CD14-positive monocyte (primary cell): ENCODE measurements around the gene LRRN2. TPM values are rescaled to one million over a fixed set of nuclear protein-coding genes. Genes with fewer than 3 reads are reported as not detected.

Experiments
- DNase-seq, 3 donors: peaks; one replicate each; pipeline ENCODE4 v3.0.0-alpha.2; 2011 to 2022
- H2AFZ ChIP-seq: 2 replicates; pipeline ENCODE4 v1.6.0; 2012; ENCODE audit warnings: mild to moderate bottlenecking, low read depth, low read length, inconsistent platforms; ENCODE audit not compliant: insufficient read depth, poor library complexity, severe bottlenecking
- H3K27ac ChIP-seq, 2 donors: 1 replicate in 1 of 2; 2 replicates in 1 of 2; pipeline ENCODE4 v1.5.1; 2012 to 2013; ENCODE audit warnings: low read length in 2 of 2, control low read depth in 1 of 2, inconsistent platforms in 1 of 2, low read depth in 1 of 2, mild to moderate bottlenecking in 1 of 2
- H3K27me3 ChIP-seq, 2 donors: one replicate each; pipeline versions ENCODE4 v1.6.0 to v1.6.1; 2011 to 2013; ENCODE audit warnings: low read length in 2 of 2; ENCODE audit not compliant: control insufficient read depth in 2 of 2, insufficient read depth in 2 of 2
- H3K36me3 ChIP-seq, 2 donors: replicated peaks in 1 of 2; 1 replicate in 1 of 2; 2 replicates in 1 of 2; pipeline versions ENCODE4 v1.5.1 to v1.6.1; 2012 to 2013; ENCODE audit warnings: low read length in 2 of 2, control low read depth in 1 of 2, inconsistent platforms in 1 of 2, mild to moderate bottlenecking in 1 of 2; ENCODE audit not compliant: insufficient read depth in 2 of 2, control insufficient read depth in 1 of 2
- H3K4me1 ChIP-seq, 2 donors: 1 replicate in 1 of 2; 2 replicates in 1 of 2; pipeline versions ENCODE4 v1.5.1 to v1.6.1; 2012 to 2013; ENCODE audit warnings: low read length in 2 of 2, control low read depth in 1 of 2, inconsistent platforms in 1 of 2, mild to moderate bottlenecking in 1 of 2, moderate library complexity in 1 of 2; ENCODE audit not compliant: insufficient read depth in 2 of 2, control insufficient read depth in 1 of 2
- H3K4me2 ChIP-seq: replicated peaks from 2 replicates; pipeline ENCODE3; 2012; ENCODE audit warnings: low read length, moderate library complexity, mild to moderate bottlenecking; ENCODE audit not compliant: poor library complexity, severe bottlenecking; ENCODE audit errors: extremely low read depth
- H3K4me3 ChIP-seq, 3 experiments: fragments of 200-600 bp in 1 of 3; sonication (generic) in 1 of 3; replicated peaks in 1 of 3; 1 replicate in 2 of 3; 2 replicates in 1 of 3; pipeline ENCODE4 v1.5.1; 2011 to 2013; ENCODE audit warnings: low read length in 3 of 3, mild to moderate bottlenecking in 3 of 3, control low read depth in 2 of 3, low read depth in 2 of 3, inconsistent platforms in 1 of 3, moderate library complexity in 1 of 3
- H3K79me2 ChIP-seq: 2 replicates; pipeline ENCODE4 v1.6.0; 2012; ENCODE audit warnings: mild to moderate bottlenecking, control low read depth, inconsistent platforms, low read length, moderate library complexity; ENCODE audit not compliant: insufficient read depth
- H3K9ac ChIP-seq: 2 replicates; pipeline ENCODE4 v1.6.0; 2017; ENCODE audit warnings: low read length, mild to moderate bottlenecking; ENCODE audit not compliant: insufficient read depth, poor library complexity, severe bottlenecking
- H3K9me3 ChIP-seq, 2 donors: replicated peaks in 1 of 2; 1 replicate in 1 of 2; 2 replicates in 1 of 2; pipeline versions ENCODE4 v1.5.1 to v1.6.1; 2012 to 2013; ENCODE audit warnings: low read length in 2 of 2, control low read depth in 1 of 2; ENCODE audit not compliant: control insufficient read depth in 1 of 2, insufficient read depth in 1 of 2
- H4K20me1 ChIP-seq: 2 replicates; pipeline ENCODE4 v1.6.0; 2012; ENCODE audit warnings: mild to moderate bottlenecking, low read length, control low read depth, moderate library complexity; ENCODE audit not compliant: insufficient read depth
- H3K27ac Mint-ChIP-seq, 7 donors: one replicate each; pipeline ENCODE4 v1.8.0; 2020; ENCODE audit warnings: mild to moderate bottlenecking in 7 of 7, mixed read lengths in 7 of 7, moderate library complexity in 6 of 7, inconsistent platforms in 2 of 7
- H3K27me3 Mint-ChIP-seq, 3 donors: one replicate each; pipeline ENCODE4 v1.8.0; 2021 to 2022; ENCODE audit warnings: low read depth in 3 of 3, mild to moderate bottlenecking in 3 of 3, mixed read lengths in 3 of 3, moderate library complexity in 3 of 3, inconsistent platforms in 1 of 3
- H3K36me3 Mint-ChIP-seq, 2 donors: one replicate each; pipeline ENCODE4 v1.8.0; 2020; ENCODE audit warnings: mixed read lengths in 2 of 2, inconsistent platforms in 1 of 2, mild to moderate bottlenecking in 1 of 2
- H3K4me1 Mint-ChIP-seq: one replicate; pipeline ENCODE4 v1.8.0; 2020; ENCODE audit warnings: mild to moderate bottlenecking, mixed read lengths
- H3K4me3 Mint-ChIP-seq, 2 donors: one replicate each; pipeline ENCODE4 v1.8.0; 2020; ENCODE audit warnings: mild to moderate bottlenecking in 2 of 2, mixed read lengths in 2 of 2, moderate library complexity in 1 of 2
- H3K9me3 Mint-ChIP-seq, 7 donors: one replicate each; pipeline ENCODE4 v1.8.0; 2020 to 2022; ENCODE audit warnings: mixed read lengths in 7 of 7, mild to moderate bottlenecking in 6 of 7, moderate library complexity in 6 of 7, inconsistent platforms in 2 of 7
- WGBS: methylation state at CpG from one replicate; pipeline ENCODE4 v1.1.5; 2013; ENCODE audit warnings: missing lambda C conversion rate; ENCODE audit not compliant: insufficient coverage; 5-methylcytosine and 5-hydroxymethylcytosine counted together
- intact Hi-C, 2 donors: fragments of 100-400 bp; cut with micrococcal nuclease; formaldehyde crosslinking; loops; one replicate each; pipeline versions ENCODE4 v1.15.0 to v1.15.1; 2023
- polyA plus RNA-seq, 3 donors: library from polyadenylated mRNA; depleted of rRNA in 1 of 3; unstranded in 2 of 3; stranded (reverse) in 1 of 3; fragments of 300-500 nt in 2 of 3; fragments of >200 nt in 1 of 3; fragmentation: Illumina TruSeq in 2 of 3; gene quantifications; 1 replicate in 2 of 3; 2 replicates in 1 of 3; pipeline ENCODE4 v1.2.3, GENCODE V29; 2012 to 2021
- TF ChIP-seq, protein P1 (sequence below): fragments of 200-600 bp; IDR thresholded peaks from one replicate; pipeline ENCODE4 v1.8.0; 2022; ENCODE audit warnings: antibody characterized with exemption, mild to moderate bottlenecking

Gene LRRN2
- polyA plus RNA-seq, 3 donors: not detected

GRCh38 chr1:204600968-204601367 lies 84.6 kb downstream of the LRRN2 start:
- no peaks in the 10 kb centered on the region for H3K9me3 ChIP-seq
- intact Hi-C loops: no loop called here
- H3K4me2 ChIP-seq: no peak overlapping the region
- no peaks in the 10 kb centered on the region for H3K4me1 ChIP-seq
- no peak overlapping the region for H3K4me3 ChIP-seq
- H3K27ac Mint-ChIP-seq: no peak overlapping the region
- no peak overlapping the region for H3K9ac ChIP-seq
- H3K36me3 ChIP-seq: no peaks in the 10 kb centered on the region
- no peak overlapping the region for H3K27ac ChIP-seq
- TF ChIP-seq, protein P1, sequence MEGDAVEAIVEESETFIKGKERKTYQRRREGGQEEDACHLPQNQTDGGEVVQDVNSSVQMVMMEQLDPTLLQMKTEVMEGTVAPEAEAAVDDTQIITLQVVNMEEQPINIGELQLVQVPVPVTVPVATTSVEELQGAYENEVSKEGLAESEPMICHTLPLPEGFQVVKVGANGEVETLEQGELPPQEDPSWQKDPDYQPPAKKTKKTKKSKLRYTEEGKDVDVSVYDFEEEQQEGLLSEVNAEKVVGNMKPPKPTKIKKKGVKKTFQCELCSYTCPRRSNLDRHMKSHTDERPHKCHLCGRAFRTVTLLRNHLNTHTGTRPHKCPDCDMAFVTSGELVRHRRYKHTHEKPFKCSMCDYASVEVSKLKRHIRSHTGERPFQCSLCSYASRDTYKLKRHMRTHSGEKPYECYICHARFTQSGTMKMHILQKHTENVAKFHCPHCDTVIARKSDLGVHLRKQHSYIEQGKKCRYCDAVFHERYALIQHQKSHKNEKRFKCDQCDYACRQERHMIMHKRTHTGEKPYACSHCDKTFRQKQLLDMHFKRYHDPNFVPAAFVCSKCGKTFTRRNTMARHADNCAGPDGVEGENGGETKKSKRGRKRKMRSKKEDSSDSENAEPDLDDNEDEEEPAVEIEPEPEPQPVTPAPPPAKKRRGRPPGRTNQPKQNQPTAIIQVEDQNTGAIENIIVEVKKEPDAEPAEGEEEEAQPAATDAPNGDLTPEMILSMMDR: no peak
- peaks cover 0 to 3% (median 0%) of the 10 kb centered on the region in 7 donors for H3K9me3 Mint-ChIP-seq
- no peak for DNase-seq
- peaks cover 5% of the 10 kb centered on the region for H3K4me1 Mint-ChIP-seq
- H3K79me2 ChIP-seq: no peaks in the 10 kb centered on the region
- H3K4me3 Mint-ChIP-seq: no peak overlapping the region
- H3K27me3 ChIP-seq: no peaks in the 10 kb centered on the region
- H4K20me1 ChIP-seq: no peaks in the 10 kb centered on the region
- no peak overlapping the region for H2AFZ ChIP-seq
- 100% methylated on average over 2 of the region's 4 CpGs for WGBS
- peaks cover 2 to 6% (median 5%) of the 10 kb centered on the region in 3 donors for H3K27me3 Mint-ChIP-seq
- H3K36me3 Mint-ChIP-seq: peaks cover 6 to 9% of the 10 kb centered on the region in 2 donors

DNA sequence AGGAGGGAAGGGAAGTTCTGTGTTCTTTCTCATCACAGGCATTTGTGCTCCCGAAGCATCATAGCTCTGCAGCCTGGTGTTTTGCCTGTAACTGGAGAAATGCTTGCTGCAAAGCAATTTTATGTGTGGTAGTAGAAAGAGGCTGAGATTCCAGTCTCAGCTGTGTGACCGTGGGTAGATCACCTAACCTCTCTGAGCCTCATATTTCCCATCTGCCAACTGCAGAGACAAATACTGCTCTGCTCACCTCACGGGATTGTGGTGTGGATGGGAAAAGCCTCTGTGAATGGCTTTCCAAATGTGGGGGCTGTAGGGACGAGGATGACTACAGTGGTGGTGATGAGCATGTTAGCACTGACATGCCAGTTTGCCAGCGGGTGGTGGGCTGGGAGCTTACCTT lies 85.3 kb downstream of the LRRN2 start:
- Mint-ChIP-seq H3K4me3 (no peak overlapping the region), H3K36me3 (peaks cover 10 to 13% of the 10 kb centered on the region in 2 donors), H3K27ac (no peak overlapping the region), H3K27me3 (peaks cover 1 to 6% (median 3%) of the 10 kb centered on the region in 3 donors), H3K9me3 (peaks cover 0 to 3% (median 0%) of the 10 kb centered on the region in 7 donors), H3K4me1 (peaks cover 5% of the 10 kb centered on the region)
- TF ChIP-seq, protein P1: no peak
- Histone ChIP-seq H3K4me2 (no peak overlapping the region), H3K9me3 (no peaks in the 10 kb centered on the region), H2AFZ (no peak overlapping the region), H3K36me3 (no peaks in the 10 kb centered on the region), H3K27me3 (no peaks in the 10 kb centered on the region), H4K20me1 (no peaks in the 10 kb centered on the region), H3K4me3 (no peak overlapping the region), H3K4me1 (no peaks in the 10 kb centered on the region), H3K9ac (no peak overlapping the region), H3K79me2 (no peaks in the 10 kb centered on the region), H3K27ac (no peak overlapping the region)
- no peak for DNase-seq
- intact Hi-C loops: no loop called here
- WGBS: 94% methylated on average over 3 of the region's 5 CpGs
